Measurements from ENCODE around the gene MGAT1.
"Not testable (repeated sequence)": the region's sequence is repeated elsewhere in the genome, so short reads cannot be mapped to it uniquely, and the experiment has no call there.

The MGAT1 gene

DNA sequence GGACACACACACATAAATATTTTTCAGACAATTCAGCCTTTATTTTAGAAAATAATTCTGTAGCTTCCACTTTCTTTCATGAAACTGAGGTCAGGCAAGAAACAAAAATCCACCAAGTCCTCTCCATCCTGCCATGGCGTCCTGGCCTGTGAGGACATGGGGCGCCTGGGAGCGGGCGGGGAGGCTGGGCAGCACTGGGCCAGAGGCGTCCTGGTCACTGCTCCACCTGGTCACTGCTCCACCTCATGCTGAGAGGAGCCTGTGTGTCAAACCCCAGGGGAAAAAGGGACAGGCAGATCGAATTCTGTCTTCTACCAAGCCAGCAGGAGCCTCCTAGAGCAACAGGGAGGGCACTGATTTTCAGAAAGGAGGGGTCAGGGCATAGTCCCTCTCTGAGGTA is 12.1 kb downstream of the MGAT1 start:
- Histone ChIP-seq H3K27ac (no peak overlapping the region), H3K27me3 (replicated peaks) (no peaks in the 10 kb centered on the region), H3K36me3 (replicated peaks) (peaks cover 40% of the 10 kb centered on the region), H3K4me3 (ENCODE audit: low read depth, low read length) (no peak overlapping the region)
- no peak for TF ChIP-seq CTCF (IDR thresholded peaks at IDR 0.05; ENCODE audit: low read depth, low read length, missing control alignments)
- in situ Hi-C loops (cut with HindIII; ENCODE audit: low pct_ligation_motif_present, low sequenced_read_pairs) = no loop called here
- no peak for DNase-seq

DNA sequence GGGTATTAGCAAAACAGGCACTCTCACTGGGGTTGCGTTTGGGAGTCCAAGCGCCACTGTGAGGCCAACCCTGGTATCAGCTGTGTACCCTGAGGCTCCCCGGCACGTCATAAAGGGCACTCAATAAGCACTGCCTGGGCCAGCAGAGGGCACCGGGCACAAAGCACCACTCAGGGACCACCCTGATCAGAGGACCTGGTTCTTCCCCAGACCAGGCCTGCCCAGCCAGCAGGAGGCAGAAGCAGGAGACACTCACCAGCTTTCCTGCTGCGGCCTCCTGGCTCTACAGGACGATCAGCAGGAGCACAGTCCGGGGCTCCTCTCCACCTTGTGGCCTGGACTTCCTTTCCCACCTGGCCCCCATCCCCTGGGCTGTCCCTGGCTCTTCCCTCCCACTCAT is 12.6 kb downstream of the MGAT1 start:
- Histone ChIP-seq H3K4me3 (ENCODE audit: low read depth, low read length) (no peak overlapping the region), H3K27ac (no peak overlapping the region), H3K27me3 (replicated peaks) (no peaks in the 10 kb centered on the region), H3K36me3 (replicated peaks) (peaks cover 40% of the 10 kb centered on the region)
- peak; percentile 23 for TF ChIP-seq CTCF (IDR thresholded peaks at IDR 0.05; ENCODE audit: low read depth, low read length, missing control alignments)
- no peak for DNase-seq
- in situ Hi-C loops (cut with HindIII; ENCODE audit: low pct_ligation_motif_present, low sequenced_read_pairs) = no loop called here

DNA sequence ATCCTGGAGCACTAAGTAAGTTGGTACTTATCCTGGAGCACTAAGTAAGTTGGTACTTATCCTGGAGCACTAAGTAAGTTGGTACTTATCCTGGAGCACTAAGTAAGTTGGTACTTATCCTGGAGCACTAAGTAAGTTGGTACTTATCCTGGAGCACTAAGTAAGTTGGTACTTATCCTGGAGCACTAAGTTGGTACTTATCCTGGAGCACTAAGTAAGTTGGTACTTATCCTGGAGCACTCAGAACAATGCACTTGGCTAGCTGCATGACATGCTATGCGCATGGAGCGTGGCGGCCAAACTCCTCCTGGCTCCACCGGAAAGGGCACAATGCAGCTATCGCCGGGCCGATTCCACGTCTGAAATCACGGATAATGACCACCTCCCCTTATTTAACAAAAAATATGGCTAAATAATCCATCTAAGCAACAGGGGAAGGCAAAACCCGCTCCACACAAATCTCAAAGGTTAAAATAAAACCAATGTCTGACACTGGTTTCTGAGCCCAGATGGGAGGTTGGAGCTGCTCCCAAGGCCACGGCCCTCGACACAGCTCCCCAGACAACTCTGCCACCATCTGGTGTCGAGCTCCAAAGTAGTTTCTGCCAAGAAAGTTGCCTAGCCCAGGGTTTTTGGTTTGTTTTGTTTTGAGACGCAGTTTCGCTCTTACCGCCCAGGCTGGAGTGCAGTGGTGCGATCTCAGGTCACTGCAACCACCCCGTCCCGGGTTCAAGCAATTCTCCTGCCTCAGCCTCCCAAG is 13.8 kb downstream of the MGAT1 start:
- DNase-seq; in situ Hi-C loops (cut with HindIII; ENCODE audit: low pct_ligation_motif_present, low sequenced_read_pairs); H3K27me3 ChIP-seq (replicated peaks); H3K4me3 ChIP-seq (ENCODE audit: low read depth, low read length); H3K27ac ChIP-seq: not testable (repeated sequence)
- H3K36me3 ChIP-seq (replicated peaks) = peaks cover 40% of the 10 kb centered on the region

- TF ChIP-seq CTCF (IDR thresholded peaks at IDR 0.05; ENCODE audit: low read depth, low read length, missing control alignments) = no peak
- in situ Hi-C loops (cut with HindIII; ENCODE audit: low pct_ligation_motif_present, low sequenced_read_pairs) = no loop called here
- Histone ChIP-seq H3K27ac (peak overlapping the region; percentile 84), H3K4me3 (ENCODE audit: low read depth, low read length) (no peak overlapping the region), H3K36me3 (replicated peaks) (peaks cover 40% of the 10 kb centered on the region), H3K27me3 (replicated peaks) (no peaks in the 10 kb centered on the region)
- peak; percentile 61 for DNase-seq
These were observed 14.7 kb downstream of the MGAT1 start for GRCh38 chr5:180787711-180788431.

- no peak for TF ChIP-seq CTCF (IDR thresholded peaks at IDR 0.05; ENCODE audit: low read depth, low read length, missing control alignments)
- in situ Hi-C loops (cut with HindIII; ENCODE audit: low pct_ligation_motif_present, low sequenced_read_pairs) = no loop called here
- H3K36me3 ChIP-seq (replicated peaks) = peaks cover 30% of the 10 kb centered on the region
- peak; percentile 11 for DNase-seq
- no peaks in the 10 kb centered on the region for H3K27me3 ChIP-seq (replicated peaks)
- peak overlapping the region; percentile 84 for H3K27ac ChIP-seq
- no peak overlapping the region for H3K4me3 ChIP-seq (ENCODE audit: low read depth, low read length)
These were observed 15.8 kb downstream of the MGAT1 start for GRCh38 chr5:180786531-180787398.

DNA sequence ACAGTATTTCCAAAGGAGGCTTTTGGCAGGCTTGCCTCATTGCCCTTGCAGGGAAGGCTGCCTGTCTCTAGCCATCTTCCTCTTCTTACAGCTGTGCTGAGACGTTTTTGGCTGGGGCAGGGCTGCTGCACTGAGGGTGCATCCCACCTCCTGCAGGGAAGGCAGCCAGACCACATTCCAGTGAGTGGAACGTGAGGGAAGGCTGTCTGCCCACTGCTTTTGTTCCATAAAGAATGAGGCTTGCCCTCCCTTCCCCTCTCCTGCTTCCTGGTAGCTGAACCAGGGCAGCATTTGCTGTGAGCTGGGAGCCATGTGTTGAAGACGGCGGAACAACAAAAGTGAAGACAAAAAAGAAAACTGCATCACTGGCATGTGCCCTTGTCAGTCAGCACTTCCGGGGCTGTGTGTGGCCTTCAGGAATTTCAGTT is 16.8 kb downstream of the MGAT1 start:
- Histone ChIP-seq H3K27me3 (replicated peaks) (no peaks in the 10 kb centered on the region), H3K36me3 (replicated peaks) (peaks cover 20% of the 10 kb centered on the region), H3K4me3 (ENCODE audit: low read depth, low read length) (no peak overlapping the region), H3K27ac (peak overlapping the region; percentile 84)
- TF ChIP-seq CTCF (IDR thresholded peaks at IDR 0.05; ENCODE audit: low read depth, low read length, missing control alignments) = no peak
- peak; percentile 28 for DNase-seq
- in situ Hi-C loops (cut with HindIII; ENCODE audit: low pct_ligation_motif_present, low sequenced_read_pairs) = no loop called here
